IMR-90 (cell line): Measurements from ENCODE around the gene C19orf53. TPM values are rescaled to one million over a fixed set of nuclear protein-coding genes. Genes with fewer than 3 reads are reported as not detected.

Experiments
- ATAC-seq: fragments of 200-7000 bp; cut with Tn5 transposase; 2 replicates; pipeline ENCODE4 v1.9.1; 2020; ENCODE audit warnings: low read depth, mild to moderate bottlenecking, moderate library complexity
- BruUV-seq: library from RNA; stranded (reverse); fragments of 400-500 nt; replicated peaks from 2 replicates; lab custom pipeline; 2021; lab: Mats Ljungman, UMichigan
- CTCF ChIA-PET: fragments of 300-600 bp; formaldehyde crosslinking; extraction: SDS; loops from one replicate; lab custom pipeline; 2021; ENCODE audit warnings: antibody characterized with exemption; lab: Yijun Ruan, JAX
- POLR2A ChIA-PET: fragments of 300-600 bp; sonication (Branson Sonifier 250); formaldehyde crosslinking; loops from one replicate; lab custom pipeline; 2022; ENCODE audit warnings: antibody characterized with exemption; ENCODE audit not compliant: unreplicated experiment; lab: Charles Lee
- DNase-seq: peaks from one replicate; pipeline ENCODE4 v3.0.0; 2013
- H2AFZ ChIP-seq: replicated peaks from 2 replicates; pipeline ENCODE3; 2013; ENCODE audit warnings: low read length, mild to moderate bottlenecking; ENCODE audit not compliant: poor library complexity
- H2AK5ac ChIP-seq: 2 replicates; pipeline ENCODE4 v1.6.1; 2013; ENCODE audit warnings: low read depth, low read length, inconsistent platforms
- H2AK9ac ChIP-seq: replicated peaks from 2 replicates; pipeline ENCODE3; 2013; ENCODE audit warnings: mild to moderate bottlenecking, low read depth, low read length, moderate library complexity; ENCODE audit not compliant: poor library complexity
- H2BK120ac ChIP-seq: 2 replicates; pipeline ENCODE4 v1.6.1; 2013; ENCODE audit warnings: low read depth, low read length, inconsistent platforms
- H2BK15ac ChIP-seq: 3 replicates; pipeline ENCODE4 v1.6.1; 2013; ENCODE audit warnings: low read depth, low read length, inconsistent platforms
- H2BK20ac ChIP-seq: 2 replicates; pipeline ENCODE4 v1.6.1; 2013; ENCODE audit warnings: low read depth, mild to moderate bottlenecking, inconsistent platforms, low read length, moderate library complexity
- H2BK5ac ChIP-seq: 2 replicates; pipeline ENCODE4 v1.6.1; 2013; ENCODE audit warnings: mild to moderate bottlenecking, low read depth, low read length, inconsistent platforms; ENCODE audit not compliant: poor library complexity, severe bottlenecking
- H3K14ac ChIP-seq: replicated peaks from 2 replicates; pipeline ENCODE4 v1.6.1; 2013; ENCODE audit warnings: low read depth, low read length, inconsistent platforms
- H3K18ac ChIP-seq: 2 replicates; pipeline ENCODE4 v1.6.1; 2013; ENCODE audit warnings: low read depth, low read length, control low read depth
- H3K23ac ChIP-seq: 2 replicates; pipeline ENCODE4 v1.6.1; 2013; ENCODE audit warnings: low read depth, low read length, inconsistent platforms
- H3K27ac ChIP-seq: 2 replicates; pipeline ENCODE4 v1.5.1; 2013; ENCODE audit warnings: mild to moderate bottlenecking, control low read depth, low read length; ENCODE audit not compliant: insufficient read depth
- H3K27me3 ChIP-seq: 2 replicates; pipeline ENCODE4 v1.6.1; 2013; ENCODE audit warnings: low read length; ENCODE audit not compliant: control insufficient read depth, insufficient read depth
- H3K36me3 ChIP-seq: 2 replicates; pipeline ENCODE4 v1.6.1; 2013; ENCODE audit warnings: low read length, mixed read lengths; ENCODE audit not compliant: control insufficient read depth, insufficient read depth
- H3K4ac ChIP-seq: 2 replicates; pipeline ENCODE4 v1.6.1; 2013; ENCODE audit warnings: low read depth, low read length, inconsistent platforms
- H3K4me1 ChIP-seq: 2 replicates; pipeline ENCODE4 v1.6.1; 2013; ENCODE audit warnings: low read length, mixed read lengths; ENCODE audit not compliant: control insufficient read depth, insufficient read depth
- H3K4me2 ChIP-seq: 2 replicates; pipeline ENCODE4 v1.6.1; 2013; ENCODE audit warnings: low read depth, mild to moderate bottlenecking, control low read depth, low read length, moderate library complexity
- H3K4me3 ChIP-seq: 2 replicates; pipeline ENCODE4 v1.5.1; 2013; ENCODE audit warnings: low read depth, mild to moderate bottlenecking, control low read depth, low read length, moderate library complexity; ENCODE audit not compliant: insufficient read depth
- H3K56ac ChIP-seq: 2 replicates; pipeline ENCODE4 v1.6.1; 2013; ENCODE audit warnings: low read length, inconsistent platforms; ENCODE audit not compliant: insufficient read depth; ENCODE audit errors: extremely low read depth
- H3K79me1 ChIP-seq, 2 experiments: 2 replicates each; pipeline ENCODE4 v1.6.1; 2013; ENCODE audit warnings: low read length in 2 of 2, inconsistent platforms in 1 of 2, low read depth in 1 of 2
- H3K9ac ChIP-seq: 2 replicates; pipeline ENCODE4 v1.6.1; 2013; ENCODE audit warnings: low read depth, low read length, control low read depth
- H3K9me1 ChIP-seq: 2 replicates; pipeline ENCODE4 v1.6.1; 2013; ENCODE audit warnings: low read length, inconsistent platforms; ENCODE audit not compliant: insufficient read depth
- H3K9me3 ChIP-seq: 2 replicates; pipeline ENCODE4 v1.6.1; 2013; ENCODE audit warnings: low read length; ENCODE audit not compliant: control insufficient read depth, insufficient read depth
- H4K20me1 ChIP-seq: 2 replicates; pipeline ENCODE4 v1.6.1; 2013; ENCODE audit warnings: low read length, inconsistent platforms; ENCODE audit not compliant: insufficient read depth
- H4K5ac ChIP-seq: 2 replicates; pipeline ENCODE4 v1.6.1; 2013; ENCODE audit warnings: mild to moderate bottlenecking, low read depth, low read length, control low read depth
- H4K8ac ChIP-seq, 2 experiments: 2 replicates each; pipeline ENCODE4 v1.6.1; 2013; ENCODE audit warnings: low read depth in 2 of 2, low read length in 2 of 2, control low read depth in 1 of 2, inconsistent platforms in 1 of 2
- H4K91ac ChIP-seq: 2 replicates; pipeline ENCODE4 v1.6.1; 2013; ENCODE audit warnings: low read depth, low read length, inconsistent platforms; ENCODE audit not compliant: insufficient read depth
- BHLHE40 ChIP-seq: fragments of 150-350 bp; IDR thresholded peaks from 2 replicates; pipeline ENCODE4 v1.6.1; 2016; ENCODE audit warnings: mild to moderate bottlenecking, low read depth, low read length
- CEBPB ChIP-seq: IDR thresholded peaks from 2 replicates; pipeline ENCODE4 v1.6.1; 2012; ENCODE audit warnings: low read depth, low read length, improper control_type of control experiment
- ELK1 ChIP-seq: fragments of 150-350 bp; IDR thresholded peaks from 2 replicates; pipeline ENCODE4 v1.6.1; 2016; ENCODE audit warnings: low read depth, mild to moderate bottlenecking, low read length, moderate library complexity, borderline replicate concordance
- NFE2L2 ChIP-seq: fragments of 150-350 bp; IDR thresholded peaks from 2 replicates; pipeline ENCODE4 v1.6.1; 2016; ENCODE audit warnings: low read depth, mild to moderate bottlenecking, low read length
- WGBS, 2 experiments: methylation state at CpG; one replicate each; pipeline versions ENCODE4 v1.1.5 to v1.1.7; 2013; ENCODE audit warnings: missing lambda C conversion rate in 2 of 2; ENCODE audit not compliant: insufficient read length in 1 of 2; ENCODE audit errors: extremely low coverage in 2 of 2; 5-methylcytosine and 5-hydroxymethylcytosine counted together
- dilution Hi-C: fragments of 300-500 bp; cut with HindIII; formaldehyde crosslinking; loops from one replicate; pipeline ENCODE4 v1.14.3; 2018; ENCODE audit warnings: low sequenced_read_pairs; ENCODE audit not compliant: unreplicated experiment
- in situ Hi-C: fragments of 300-500 bp; cut with MboI; formaldehyde crosslinking; loops from 3 replicates; pipeline ENCODE4 v1.14.3; 2019; ENCODE audit warnings: low sequenced_read_pairs, inconsistent platforms, mixed read lengths
- intact Hi-C: fragments of 100-400 bp; cut with micrococcal nuclease; formaldehyde crosslinking; loops from 2 replicates; pipeline ENCODE4 v1.10.0; 2022
- polyA plus RNA-seq, 3 experiments: library from polyadenylated mRNA; depleted of rRNA; stranded (reverse); fragments of >200 nt; gene quantifications; 2 replicates each; pipeline ENCODE4 v1.2.3, GENCODE V29; 2012; ENCODE audit warnings: low replicate concordance in 1 of 3
- total RNA-seq: library from RNA; depleted of rRNA; stranded (reverse); fragments of >200 nt; gene quantifications from 2 replicates; pipeline ENCODE4 v1.2.3, GENCODE V29; 2012

The C19orf53 gene
- total and polyA plus RNA-seq, 2 of the 4 experiments (the other 2 are of a cell fraction), result 61.3 to 290 TPM

GRCh38 chr19:13797870-13798269, 23.6 kb downstream of the C19orf53 start:
- in situ Hi-C loops (no loop called here), intact Hi-C loops (loop anchor here (5.0 kb wide), 1 partner anchor 39 kb away; no protein-coding TSS in a partner anchor), dilution Hi-C loops (no loop called here)
- Histone ChIP-seq H3K4me2 (no peak overlapping the region), H3K27ac (0 out of 2 replicates have a peak overlapping the region, but pooled peaks have one; percentile 20), H2AK9ac (no peak overlapping the region), H3K23ac (no peak overlapping the region), H4K8ac (peak overlapping the region in 1 of 2 experiments; percentile 61; a peak in 1 of 4 replicates), H3K4me1 (peaks cover 7% of the 10 kb centered on the region), H3K9me1 (peaks cover 15% of the 10 kb centered on the region), H2BK120ac (peak overlapping the region; percentile 51; the same call in 1 of the 2 replicates), H2AFZ (no peak overlapping the region), H3K27me3 (no peaks in the 10 kb centered on the region), H4K20me1 (peaks cover 4% of the 10 kb centered on the region; the same call in 1 of the 2 replicates), H3K18ac (no peak overlapping the region), H3K79me1 (peaks cover 14 to 56% of the 10 kb centered on the region in 2 experiments), H4K91ac (peak overlapping the region; percentile 8; the same call in 1 of the 2 replicates), H3K36me3 (peaks cover 14% of the 10 kb centered on the region), H3K4ac (peak overlapping the region; percentile 61; the same call in 1 of the 2 replicates), H2AK5ac (no peak overlapping the region; the same call in 1 of the 2 replicates), H3K4me3 (no peak overlapping the region), H3K9me3 (no peaks in the 10 kb centered on the region), H3K9ac (no peak overlapping the region), H2BK20ac (no peak overlapping the region), H3K56ac (no peak overlapping the region), H4K5ac (no peak overlapping the region), H2BK15ac (no peak overlapping the region), H2BK5ac (peak overlapping the region; percentile 48), H3K14ac (no peak overlapping the region)
- WGBS, 2 experiments, result no CpG with 5 or more reads among the region's 7 CpGs
- ChIA-PET CTCF (interaction anchor here (0.6 to 1.7 kb wide), 3 partner anchors 10 to 64 kb away, joined by 3 to 5 read pairs (median 5); no protein-coding TSS in a partner anchor), POLR2A (interaction anchor here (0.8 kb wide), 1 partner anchor 39 kb away, joined by 6 read pairs; no protein-coding TSS in a partner anchor)
- DNase-seq (peak; percentile 71), ATAC-seq (no peak)
- no TSS peak for BruUV-seq
- TF ChIP-seq CEBPB (peak; percentile 99), BHLHE40 (no peak), ELK1 (no peak), NFE2L2 (no peak)
